Fibroblast of the conjunctiva (primary cell): ENCODE results near the gene ING3.
A peak's percentile ranks its signal among the peaks of the same experiment; 100 is the strongest.
"Not testable (repeated sequence)": the region's sequence is repeated elsewhere in the genome, so short reads cannot be mapped to it uniquely, and the experiment has no call there.

Experiments used
- DNase-seq: peaks from one replicate; pipeline ENCODE4 v3.0.0-alpha.2; 2010; ENCODE audit warnings: low read depth

Gene ING3

GRCh38 chr7:120949998-120950538, 509 bp upstream of the ING3 start:
- no peak for DNase-seq

GRCh38 chr7:120951309-120951699, 727 bp downstream of the ING3 start:
- no peak for DNase-seq

DNA sequence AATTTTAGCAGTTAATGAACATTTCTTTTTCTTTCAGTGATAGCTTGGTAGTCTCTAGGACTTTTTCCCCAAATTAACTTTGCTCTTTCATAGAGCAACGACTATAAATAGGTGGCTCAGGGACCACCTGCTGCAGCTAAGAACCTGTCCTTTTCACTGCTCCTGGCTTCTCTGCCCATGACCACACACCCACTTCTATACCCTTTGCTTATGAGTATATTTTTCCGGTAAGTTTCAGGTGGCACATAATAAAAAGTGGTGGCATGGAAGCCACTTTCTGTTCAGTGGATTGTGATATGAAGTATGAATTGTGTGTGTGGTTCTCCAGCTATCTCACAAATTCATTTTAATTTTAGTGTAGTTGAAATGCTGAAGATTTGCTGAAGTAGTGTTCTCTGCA, 1.2 kb downstream of the ING3 start:
- DNase-seq, result no peak

GRCh38 chr7:120955577-120956149, 5.1 kb downstream of the ING3 start:
- no peak for DNase-seq

DNA sequence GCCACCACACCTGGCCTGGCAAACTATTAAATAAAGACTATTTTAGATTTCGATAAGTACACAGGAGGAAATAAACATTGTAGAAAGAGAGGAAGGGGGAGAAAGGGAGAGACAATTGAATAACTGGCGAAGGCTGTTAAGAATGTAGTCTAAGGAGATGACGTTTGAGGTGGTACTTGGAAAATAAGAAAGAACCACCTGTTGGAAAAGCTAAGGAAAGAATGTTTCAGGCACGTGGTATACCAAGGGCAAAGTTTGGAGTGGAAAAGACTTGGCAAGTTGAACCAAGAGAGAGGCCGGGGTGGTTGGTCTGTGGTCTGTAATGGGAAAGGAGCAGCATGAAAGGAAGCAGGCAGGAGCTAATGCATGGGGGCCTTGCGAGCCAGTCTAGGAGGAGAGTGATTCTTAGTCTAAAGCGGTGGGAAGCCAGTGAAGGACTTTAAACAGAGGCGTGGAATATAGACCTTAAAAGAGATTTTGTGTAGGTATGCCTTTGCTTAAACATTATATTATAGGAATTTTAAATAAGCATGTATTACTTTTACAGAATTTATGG, 9.4 kb downstream of the ING3 start:
- no peak for DNase-seq

GRCh38 chr7:120960714-120961113, 10.1 kb downstream of the ING3 start:
- DNase-seq, result no peak

DNA sequence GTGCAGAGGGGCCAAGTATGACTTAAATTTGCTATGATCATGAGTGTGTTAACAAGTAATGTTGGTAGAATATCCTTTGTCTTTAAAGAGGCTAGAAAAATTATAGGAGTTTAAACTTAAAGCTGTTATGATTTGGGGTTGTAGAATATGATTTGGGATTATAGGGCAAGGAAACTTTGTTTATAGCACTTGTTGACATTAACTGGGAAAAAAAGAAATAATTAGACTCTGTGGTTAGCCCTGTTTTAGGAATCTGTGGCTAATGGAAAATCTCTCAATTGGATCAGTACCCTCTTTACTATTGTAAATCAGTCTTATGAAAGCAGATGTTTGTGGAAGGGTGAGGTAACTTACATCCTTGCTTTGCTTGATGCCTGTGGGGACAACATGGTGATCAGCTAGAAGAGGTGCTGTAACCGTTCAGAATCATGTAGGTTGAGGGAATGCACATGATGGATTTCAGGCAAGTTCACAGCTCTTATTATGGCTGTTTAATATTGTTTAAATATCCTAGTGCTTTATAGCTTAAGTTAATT, 11.1 kb downstream of the ING3 start:
- DNase-seq, result no peak

DNA sequence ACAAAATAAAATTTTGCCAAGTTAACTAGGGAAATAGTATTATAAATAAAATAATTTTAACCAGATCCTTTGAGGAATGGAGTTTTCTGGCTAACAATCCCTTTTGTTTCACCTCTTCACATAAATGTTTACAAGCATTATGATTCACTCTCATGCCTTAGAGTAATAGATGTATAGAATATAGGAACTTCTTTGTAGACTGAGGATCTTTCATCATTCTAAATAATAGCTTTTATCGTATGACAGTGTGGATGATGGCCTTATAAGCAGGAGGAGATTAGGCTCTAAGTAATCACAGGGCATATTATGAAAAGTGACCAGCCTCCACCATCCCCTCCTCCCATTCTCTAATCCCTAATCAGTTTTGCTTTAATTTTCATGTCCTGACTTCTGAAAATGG, 13.5 kb downstream of the ING3 start:
- DNase-seq, result no peak

DNA sequence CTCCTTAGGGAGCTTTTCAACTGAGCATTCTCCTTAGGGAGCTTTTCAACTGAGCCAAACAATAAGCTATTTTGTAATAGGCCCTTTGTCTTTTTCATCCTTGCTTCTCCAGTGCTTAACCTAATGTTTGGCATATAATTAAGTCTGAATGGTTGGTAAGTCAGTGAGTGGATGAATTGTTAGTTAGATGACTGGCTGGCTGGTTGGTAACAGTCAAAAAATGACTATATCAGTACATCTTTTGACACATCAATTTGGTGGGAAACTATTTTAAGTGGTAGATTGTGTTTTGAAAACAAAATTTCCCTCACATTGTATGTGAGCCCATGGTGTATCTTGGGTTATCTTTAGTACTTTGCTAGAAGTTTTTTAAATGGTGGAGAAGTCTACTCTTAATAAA, 16.4 kb downstream of the ING3 start:
- DNase-seq, result no peak

GRCh38 chr7:120973849-120974248, 23.3 kb downstream of the ING3 start:
- DNase-seq, result no peak

DNA sequence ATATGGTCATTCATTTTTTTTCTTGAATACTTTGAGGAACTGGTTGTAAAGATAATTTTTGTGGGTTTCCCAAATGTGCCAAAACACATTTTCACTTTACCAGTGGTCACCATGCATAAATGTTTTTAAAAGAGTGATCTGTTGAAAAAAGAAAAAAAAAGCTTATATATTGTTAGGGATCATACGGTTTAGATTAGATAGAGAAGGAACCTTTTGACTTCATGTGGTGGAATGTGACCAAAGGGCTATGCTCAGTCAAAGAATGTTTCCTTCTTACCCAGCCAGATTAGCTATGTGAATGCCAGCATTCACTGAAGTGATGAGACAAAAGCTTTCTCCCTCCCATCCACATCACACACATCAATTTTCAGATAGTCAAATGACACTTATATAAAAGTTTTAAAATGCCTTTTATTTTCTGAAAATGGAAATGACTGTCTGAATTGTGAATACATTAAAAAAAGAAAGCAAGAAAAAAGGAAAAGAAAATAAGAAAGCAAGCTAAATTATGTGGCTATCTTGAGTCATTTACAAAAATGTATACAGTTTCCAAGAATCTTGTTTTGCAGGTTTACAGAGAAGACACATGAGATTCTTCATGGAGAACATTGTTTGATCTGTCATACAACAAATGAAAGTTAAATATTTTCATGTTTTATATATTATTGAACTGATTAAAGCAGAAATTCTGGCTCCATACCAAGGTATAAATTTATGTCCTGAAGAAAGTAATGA, 29.4 kb downstream of the ING3 start:
- DNase-seq, result no peak

- DNase-seq, result no peak
These were observed 30.5 kb downstream of the ING3 start for GRCh38 chr7:120981117-120981516.

- DNase-seq, result no peak
These were observed 31.5 kb downstream of the ING3 start for GRCh38 chr7:120981888-120982615.

- DNase-seq, result not testable (repeated sequence)
These were observed 33.0 kb downstream of the ING3 start for GRCh38 chr7:120983592-120983991.

DNA sequence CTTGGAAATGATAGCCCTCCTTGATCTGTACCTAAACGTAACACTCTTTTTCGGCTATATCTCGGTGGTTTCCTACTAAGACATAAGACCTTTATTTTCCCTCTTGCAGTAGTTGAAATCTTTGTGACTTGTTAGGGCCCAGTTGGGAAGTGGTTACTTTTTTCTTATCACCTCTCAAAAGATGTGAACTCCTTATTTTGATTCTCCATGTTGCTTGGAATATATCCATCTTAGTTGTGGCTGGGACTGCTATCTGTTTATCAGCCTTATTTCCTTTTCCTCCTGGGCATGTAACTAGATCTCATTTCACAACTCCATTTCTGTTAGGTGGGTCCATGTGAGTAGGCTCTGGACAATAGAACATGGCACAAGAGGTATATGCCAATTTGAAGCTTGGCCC, 33.8 kb downstream of the ING3 start:
- DNase-seq, result no peak

DNA sequence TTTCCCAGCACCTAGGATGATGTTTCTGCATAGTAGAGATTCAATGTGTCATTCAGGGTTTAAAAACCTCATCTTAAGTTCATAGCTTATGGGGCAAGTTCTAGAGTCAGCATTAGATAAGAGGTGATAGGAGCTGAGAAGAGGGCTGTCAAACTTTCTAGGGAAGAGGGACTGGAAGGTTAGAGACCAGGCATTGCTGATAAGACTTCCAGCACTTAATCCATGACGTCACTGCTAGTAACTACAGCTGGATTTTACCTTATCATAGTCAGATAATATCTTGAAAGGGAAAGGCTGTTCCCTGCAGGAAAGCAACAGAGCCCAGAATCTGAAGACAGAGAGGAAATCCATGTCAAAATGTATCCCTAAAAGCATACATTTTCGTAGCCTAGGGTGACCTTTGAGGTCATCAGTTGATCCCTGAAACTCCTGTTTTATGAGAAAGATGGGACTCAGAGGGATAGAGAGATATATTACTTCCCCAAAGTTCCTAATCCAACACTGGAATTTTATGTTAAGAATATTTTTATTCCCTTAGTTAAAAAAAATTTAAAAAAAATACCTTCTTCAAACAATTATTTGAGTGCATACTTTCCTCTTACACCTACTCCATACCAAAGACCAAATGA, 34.7 kb downstream of the ING3 start:
- no peak for DNase-seq

DNA sequence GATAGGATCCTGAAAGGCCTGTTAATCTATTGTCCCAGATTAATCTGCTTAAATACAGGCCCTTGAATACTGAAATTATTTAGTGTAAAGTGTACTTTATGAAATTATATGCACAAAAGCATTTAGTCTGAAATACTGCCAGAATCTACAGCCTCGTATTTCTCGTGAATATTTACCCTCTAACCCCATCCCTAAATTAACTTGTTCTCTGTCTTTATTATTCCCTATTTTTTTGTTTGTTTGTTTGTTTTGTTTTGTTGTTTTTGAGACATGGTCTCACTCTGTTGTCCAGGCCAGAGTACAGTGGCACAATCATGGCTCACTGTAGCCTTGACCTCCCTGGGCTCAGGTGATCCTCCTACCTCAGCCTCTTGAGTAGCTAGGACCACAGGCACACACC, 35.3 kb downstream of the ING3 start:
- no peak for DNase-seq

DNA sequence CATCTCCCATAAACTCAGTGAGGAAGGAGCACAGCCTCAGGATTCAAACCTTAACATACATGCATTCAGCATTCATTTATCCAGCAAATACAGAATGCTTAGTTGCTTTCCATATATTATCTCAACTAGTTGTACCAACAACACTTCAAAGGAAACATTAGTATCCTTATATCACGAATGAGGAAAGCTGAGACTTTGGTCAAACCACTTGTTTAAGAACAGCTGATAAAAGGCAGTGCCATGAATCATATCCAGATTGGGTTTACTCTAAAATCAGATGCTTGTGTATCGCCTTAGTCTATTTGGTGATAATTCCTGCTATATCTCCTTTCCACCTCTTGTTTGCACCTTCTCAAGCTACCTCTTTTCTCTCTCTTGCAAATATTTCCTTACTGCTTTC, 36.1 kb downstream of the ING3 start:
- DNase-seq, result no peak

GRCh38 chr7:120987280-120987679, 36.7 kb downstream of the ING3 start:
- DNase-seq, result no peak

DNA sequence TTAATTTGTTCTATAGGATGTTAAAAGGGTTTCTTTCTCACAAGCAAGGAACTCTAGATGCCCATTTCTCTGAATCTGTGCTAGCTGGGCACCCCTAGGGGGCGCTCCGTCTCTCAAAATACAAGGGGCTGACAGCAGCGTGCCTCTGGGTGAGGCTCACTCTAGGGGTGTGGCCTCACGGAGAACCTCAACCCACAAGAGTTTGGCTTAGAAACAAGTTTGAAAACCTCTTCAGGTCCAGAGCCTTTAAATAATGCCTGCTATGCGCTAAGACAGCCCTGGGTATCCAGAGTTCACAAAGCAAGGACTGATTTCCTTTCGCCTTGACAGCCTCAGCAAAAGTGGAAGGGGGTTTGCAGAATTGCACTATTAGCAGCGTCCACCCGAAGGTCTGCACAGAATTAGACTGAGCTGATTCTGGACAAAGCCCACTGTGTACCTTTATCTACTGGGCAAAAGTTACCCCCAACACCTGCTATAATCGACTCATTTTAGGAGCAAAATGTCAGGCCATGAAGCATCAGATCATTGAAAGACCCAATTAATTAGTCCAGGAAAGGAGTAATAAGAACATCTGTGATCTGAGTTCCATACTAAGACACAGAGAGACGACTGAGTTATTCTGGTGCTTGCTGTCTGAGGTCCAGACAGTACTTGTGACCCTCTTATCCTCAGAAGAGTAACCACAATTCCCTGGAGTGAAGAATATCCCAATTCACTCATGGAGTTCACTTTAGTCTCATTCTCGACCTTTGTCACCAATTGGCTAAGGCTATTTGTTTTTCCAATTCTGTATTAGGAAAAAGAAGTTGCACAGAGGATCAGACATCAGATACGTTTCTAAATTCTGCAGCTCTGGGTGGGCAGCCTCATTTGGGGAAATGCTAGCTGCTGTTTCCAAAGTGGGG, 37.4 kb downstream of the ING3 start:
- peak; percentile 97 for DNase-seq
